ENCODE results near the gene FNBP1.

Gene FNBP1

GRCh38 chr9:129919841-129920240 lies 123.1 kb downstream of the FNBP1 start:
- no peak for TF ChIP-seq EZH2phosphoT487 (conservative IDR thresholded peaks at IDR 0.05; ENCODE audit: low read length)
- no peak for TF ChIP-seq CTCF (IDR thresholded peaks at IDR 0.05; ENCODE audit: insufficient read depth, low read length, poor library complexity, severe bottlenecking)
- no peaks in the 10 kb centered on the region for H4K20me1 ChIP-seq (ENCODE audit: low read depth, low read length)

GRCh38 chr9:129919277-129919676 lies 123.7 kb downstream of the FNBP1 start:
- Histone ChIP-seq H3F3A (ENCODE audit: insufficient read depth) (peaks cover 10% of the 10 kb centered on the region; the same call in 1 of the 2 replicates), H3K36me3 (ENCODE audit: low read length) (peaks cover 49% of the 10 kb centered on the region), H3K9me2 (replicated peaks; ENCODE audit: insufficient read depth, low read length) (no peaks in the 10 kb centered on the region), H3K4me3 (ENCODE audit: insufficient read depth, low read length, poor library complexity, severe bottlenecking) (no peak overlapping the region), H3K9ac (ENCODE audit: low read length) (no peak overlapping the region), H3K79me2 (ENCODE audit: insufficient read depth, low read length) (peaks cover 9% of the 10 kb centered on the region; the same call in 1 of the 2 replicates), H3K4me2 (ENCODE audit: low read depth, low read length, poor library complexity, severe bottlenecking) (no peak overlapping the region), H4K20me1 (ENCODE audit: low read depth, low read length) (no peaks in the 10 kb centered on the region), H3K27me3 (ENCODE audit: low read length) (no peaks in the 10 kb centered on the region), H3K27ac (ENCODE audit: low read depth, low read length) (no peak overlapping the region), H3K9me3 (ENCODE audit: insufficient read depth, low read length) (no peaks in the 10 kb centered on the region), H2AFZ (ENCODE audit: low read depth, low read length, severe bottlenecking) (no peak overlapping the region)
- no peak for TF ChIP-seq EZH2phosphoT487 (conservative IDR thresholded peaks at IDR 0.05; ENCODE audit: low read length)
- no peak for TF ChIP-seq CTCF (IDR thresholded peaks at IDR 0.05; ENCODE audit: insufficient read depth, low read length, poor library complexity, severe bottlenecking)

More at GRCh38 chr9:129919841-129920240, 123.1 kb downstream of the FNBP1 start:
- Histone ChIP-seq H3K27ac (ENCODE audit: low read depth, low read length) (no peak overlapping the region), H3K9me2 (replicated peaks; ENCODE audit: insufficient read depth, low read length) (no peaks in the 10 kb centered on the region), H3K79me2 (ENCODE audit: insufficient read depth, low read length) (peaks cover 9% of the 10 kb centered on the region; the same call in 1 of the 2 replicates), H3K9me3 (ENCODE audit: insufficient read depth, low read length) (no peaks in the 10 kb centered on the region), H3K36me3 (ENCODE audit: low read length) (peaks cover 55% of the 10 kb centered on the region), H3F3A (ENCODE audit: insufficient read depth) (peaks cover 12% of the 10 kb centered on the region; the same call in 1 of the 2 replicates), H2AFZ (ENCODE audit: low read depth, low read length, severe bottlenecking) (no peak overlapping the region), H3K4me3 (ENCODE audit: insufficient read depth, low read length, poor library complexity, severe bottlenecking) (no peak overlapping the region), H3K9ac (ENCODE audit: low read length) (no peak overlapping the region), H3K27me3 (ENCODE audit: low read length) (no peaks in the 10 kb centered on the region), H3K4me2 (ENCODE audit: low read depth, low read length, poor library complexity, severe bottlenecking) (no peak overlapping the region)

- Histone ChIP-seq H3K27me3 (ENCODE audit: low read length) (no peaks in the 10 kb centered on the region), H3K36me3 (ENCODE audit: low read length) (peaks cover 41% of the 10 kb centered on the region), H3K79me2 (ENCODE audit: insufficient read depth, low read length) (peaks cover 9% of the 10 kb centered on the region; the same call in 1 of the 2 replicates), H3K9ac (ENCODE audit: low read length) (no peak overlapping the region), H3F3A (ENCODE audit: insufficient read depth) (peaks cover 8% of the 10 kb centered on the region; the same call in 1 of the 2 replicates), H3K4me2 (ENCODE audit: low read depth, low read length, poor library complexity, severe bottlenecking) (no peak overlapping the region), H2AFZ (ENCODE audit: low read depth, low read length, severe bottlenecking) (no peak overlapping the region), H3K9me2 (replicated peaks; ENCODE audit: insufficient read depth, low read length) (no peaks in the 10 kb centered on the region), H3K9me3 (ENCODE audit: insufficient read depth, low read length) (no peaks in the 10 kb centered on the region), H4K20me1 (ENCODE audit: low read depth, low read length) (no peaks in the 10 kb centered on the region), H3K4me3 (ENCODE audit: insufficient read depth, low read length, poor library complexity, severe bottlenecking) (no peak overlapping the region), H3K27ac (ENCODE audit: low read depth, low read length) (no peak overlapping the region)
- TF ChIP-seq CTCF (IDR thresholded peaks at IDR 0.05; ENCODE audit: insufficient read depth, low read length, poor library complexity, severe bottlenecking) (no peak), EZH2phosphoT487 (conservative IDR thresholded peaks at IDR 0.05; ENCODE audit: low read length) (no peak)
These were observed 124.6 kb downstream of the FNBP1 start for GRCh38 chr9:129918296-129918950.
